CD4-positive, alpha-beta T cell treated with Interleukin-6 for 4 hours (primary cell): ENCODE measurements around the gene OMP.
A peak's percentile ranks its signal among the peaks of the same experiment; 100 is the strongest.
"Not testable (repeated sequence)": the region's sequence is repeated elsewhere in the genome, so short reads cannot be mapped to it uniquely, and the experiment has no call there.

Experiments
- DNase-seq: peaks from one replicate; pipeline ENCODE4 v3.0.0-alpha.2; 2020; ENCODE audit warnings: mixed read lengths

Gene OMP, protein sequence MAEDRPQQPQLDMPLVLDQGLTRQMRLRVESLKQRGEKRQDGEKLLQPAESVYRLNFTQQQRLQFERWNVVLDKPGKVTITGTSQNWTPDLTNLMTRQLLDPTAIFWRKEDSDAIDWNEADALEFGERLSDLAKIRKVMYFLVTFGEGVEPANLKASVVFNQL

DNA sequence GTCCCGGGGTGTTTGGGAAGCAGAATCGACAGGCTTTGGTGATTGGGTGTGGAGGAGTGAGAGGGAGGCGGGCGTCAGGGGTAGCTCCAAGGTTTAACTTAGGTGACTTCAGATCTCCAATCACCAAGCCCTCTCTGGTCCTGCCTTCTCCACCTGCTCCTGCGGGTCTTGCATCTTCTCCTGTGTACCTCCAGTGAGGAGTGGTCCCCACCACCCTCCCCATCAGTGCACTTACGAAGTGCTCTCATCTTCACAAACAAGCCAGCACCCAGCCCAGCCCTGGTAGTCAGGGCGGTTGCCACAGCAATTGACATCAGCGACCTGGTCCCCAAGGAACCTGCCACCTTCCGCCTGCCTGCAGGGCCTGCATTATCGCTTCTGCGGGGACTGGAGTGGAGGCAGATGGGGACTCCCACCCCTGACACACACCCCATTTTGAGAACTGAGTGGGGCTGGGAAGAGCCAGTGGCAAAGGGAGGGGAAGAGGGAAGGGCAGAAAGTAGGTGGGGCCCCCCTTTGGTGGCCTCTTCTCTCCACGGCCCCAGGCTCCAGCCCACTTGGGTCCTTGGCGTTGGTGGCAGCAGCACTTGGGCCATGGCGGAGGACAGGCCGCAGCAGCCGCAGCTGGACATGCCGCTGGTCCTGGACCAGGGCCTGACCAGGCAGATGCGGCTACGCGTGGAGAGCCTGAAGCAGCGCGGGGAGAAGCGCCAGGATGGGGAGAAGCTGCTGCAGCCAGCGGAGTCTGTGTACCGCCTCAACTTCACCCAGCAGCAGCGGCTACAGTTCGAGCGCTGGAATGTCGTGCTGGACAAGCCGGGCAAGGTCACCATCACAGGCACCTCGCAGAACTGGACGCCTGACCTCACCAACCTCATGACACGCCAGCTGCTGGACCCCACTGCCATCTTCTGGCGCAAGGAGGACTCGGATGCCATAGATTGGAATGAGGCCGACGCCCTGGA is at the start of gene OMP:
Gene OMP (plus strand): TSS at position 595 of the 965 bp plus-strand sequence. CDS start 0 bp downstream, at position 595.
- no peak for DNase-seq

- no peak for DNase-seq
Measured at GRCh38 chr11:77053217-77054015, 49.2 kb upstream of the OMP start.

DNA sequence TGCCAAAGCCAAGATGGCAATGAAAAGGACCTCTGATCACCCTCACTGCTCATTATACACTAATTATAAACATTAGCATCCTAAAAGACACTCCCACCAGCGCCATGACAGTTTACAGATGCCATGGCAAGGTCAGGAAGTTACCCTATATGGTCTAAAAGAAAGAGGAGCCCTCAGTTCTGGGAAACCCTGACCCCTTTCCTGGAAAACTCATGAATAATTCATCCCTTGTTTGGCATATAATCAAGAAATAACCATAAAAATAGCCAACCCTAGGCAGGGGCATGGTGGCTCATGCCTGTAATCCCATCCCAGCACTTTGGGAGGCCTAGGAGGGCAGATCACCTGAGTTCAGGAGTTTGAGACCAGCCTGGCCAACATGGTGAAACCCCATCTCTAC is 48.6 kb upstream of the OMP start:
- DNase-seq = no peak

- DNase-seq = no peak
Measured at GRCh38 chr11:77055101-77055561, 47.5 kb upstream of the OMP start.

DNA sequence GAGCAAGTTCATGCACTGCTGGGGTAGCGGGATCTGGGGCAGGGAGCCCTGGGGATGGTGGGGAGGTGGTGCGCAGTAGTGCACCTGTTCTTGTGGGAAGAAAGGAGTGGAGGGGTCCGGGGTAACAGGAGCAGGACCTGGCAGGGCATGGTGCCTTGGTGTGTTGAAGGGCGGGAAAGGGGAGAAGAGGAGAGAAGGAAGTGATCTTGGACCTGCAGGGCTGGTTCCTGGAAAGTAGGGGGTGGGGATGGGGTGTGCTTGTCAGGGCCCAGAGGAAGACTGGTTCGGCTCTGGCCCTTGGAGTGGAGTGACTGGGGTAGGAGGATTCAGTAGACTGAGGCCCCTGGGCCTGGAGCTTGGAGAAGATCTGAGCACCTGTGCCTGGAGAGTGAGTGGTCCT is 46.7 kb upstream of the OMP start:
- DNase-seq = no peak

DNA sequence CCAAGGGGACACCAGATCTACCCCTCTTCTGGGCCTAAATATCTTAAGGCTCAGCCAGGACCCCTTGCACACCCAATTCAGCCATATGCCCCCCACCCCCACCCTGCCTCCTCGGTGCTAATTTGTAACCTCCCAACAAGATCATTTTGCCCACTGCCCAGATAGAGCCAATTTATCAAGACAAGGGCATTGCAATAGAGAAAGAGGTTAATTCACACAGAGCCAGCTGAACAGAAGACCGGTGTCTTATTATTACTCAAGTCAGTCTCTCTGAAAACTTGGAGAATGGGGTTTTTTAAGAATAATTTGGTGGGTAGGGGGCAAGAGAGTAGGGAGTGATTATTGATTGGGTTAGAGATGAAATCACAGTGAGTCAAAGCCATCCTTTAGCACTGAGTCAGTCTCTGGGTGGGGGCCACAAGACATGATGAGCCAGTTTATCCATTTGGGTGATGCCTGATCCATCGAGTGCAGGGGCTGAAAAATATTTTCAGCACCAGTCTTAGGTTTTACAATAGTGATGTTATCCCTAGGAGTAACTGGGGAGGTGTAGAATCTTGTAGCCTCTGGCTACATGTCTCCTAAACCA is 45.7 kb upstream of the OMP start:
- DNase-seq = no peak

DNA sequence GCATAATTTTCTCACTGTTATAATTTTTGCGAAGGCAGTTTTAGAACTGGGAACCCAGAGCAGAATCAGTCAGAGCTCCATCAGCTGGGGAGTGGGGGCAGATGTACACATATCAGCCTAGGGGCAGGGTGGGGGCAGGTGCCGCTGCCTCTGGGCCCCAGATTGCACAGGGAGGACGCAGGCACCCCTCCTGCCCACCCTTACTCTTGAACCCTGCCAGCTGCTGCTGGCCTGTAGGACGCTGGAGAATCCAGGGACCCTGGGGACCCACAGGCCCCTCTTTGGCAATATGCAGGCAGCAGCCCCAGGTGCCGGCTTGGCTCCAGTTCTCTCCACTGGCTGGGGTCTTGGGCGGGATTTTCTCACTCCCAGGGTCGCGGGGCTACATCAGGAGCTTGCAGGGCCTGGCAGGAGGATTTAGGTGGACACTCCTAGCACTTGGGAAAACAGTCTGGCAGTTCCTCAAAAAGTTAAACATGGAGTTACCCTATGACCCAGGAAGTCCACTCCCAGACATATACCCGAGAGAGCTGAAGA is 44.6 kb upstream of the OMP start:
- no peak for DNase-seq

GRCh38 chr11:77058900-77059299 is 43.7 kb upstream of the OMP start:
- DNase-seq = no peak

GRCh38 chr11:77059806-77060205 is 42.8 kb upstream of the OMP start:
- no peak for DNase-seq

DNA sequence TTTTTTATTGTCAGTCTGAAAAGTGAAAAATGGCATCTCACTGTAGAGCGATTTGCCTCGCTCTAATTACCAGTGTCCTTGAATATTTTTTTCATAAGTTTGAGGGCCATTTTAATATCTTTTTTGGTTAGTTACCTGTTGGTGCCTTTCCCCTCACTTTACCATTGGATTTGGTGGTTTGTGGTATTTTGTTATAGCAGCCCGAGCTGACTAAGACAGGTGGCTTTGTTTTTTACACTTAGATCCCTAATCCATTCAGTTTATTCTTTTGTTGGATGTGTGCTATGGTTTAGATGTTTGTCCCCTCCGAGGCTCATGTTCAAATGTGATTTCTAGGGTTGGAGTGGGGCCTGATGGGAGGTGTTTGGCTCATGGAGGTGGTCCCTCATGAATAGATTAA is 42.4 kb upstream of the OMP start:
- no peak for DNase-seq

- not testable (repeated sequence) for DNase-seq
Measured at GRCh38 chr11:77061258-77061657, 41.4 kb upstream of the OMP start.

DNA sequence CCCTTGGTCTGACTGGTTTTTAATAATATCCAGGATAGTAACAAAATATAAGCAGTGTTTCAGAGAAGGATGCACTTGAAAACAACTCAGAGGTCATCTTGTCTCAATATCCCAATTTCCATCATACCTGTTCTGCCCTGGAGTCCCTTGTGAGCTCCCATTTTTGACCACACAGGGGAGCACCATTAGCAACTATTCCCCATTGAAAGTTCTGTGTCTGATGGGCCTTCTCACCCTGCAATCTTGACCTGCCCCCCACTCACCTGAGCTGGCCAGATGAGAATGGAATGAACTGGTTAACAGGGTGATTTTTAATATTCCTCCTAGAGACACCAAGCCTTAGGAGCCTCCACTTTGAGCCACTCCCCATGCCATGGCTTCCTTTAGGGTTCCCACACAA is 39.7 kb upstream of the OMP start:
- DNase-seq = no peak

- no peak for DNase-seq
Measured at GRCh38 chr11:77063407-77063806, 39.2 kb upstream of the OMP start.

DNA sequence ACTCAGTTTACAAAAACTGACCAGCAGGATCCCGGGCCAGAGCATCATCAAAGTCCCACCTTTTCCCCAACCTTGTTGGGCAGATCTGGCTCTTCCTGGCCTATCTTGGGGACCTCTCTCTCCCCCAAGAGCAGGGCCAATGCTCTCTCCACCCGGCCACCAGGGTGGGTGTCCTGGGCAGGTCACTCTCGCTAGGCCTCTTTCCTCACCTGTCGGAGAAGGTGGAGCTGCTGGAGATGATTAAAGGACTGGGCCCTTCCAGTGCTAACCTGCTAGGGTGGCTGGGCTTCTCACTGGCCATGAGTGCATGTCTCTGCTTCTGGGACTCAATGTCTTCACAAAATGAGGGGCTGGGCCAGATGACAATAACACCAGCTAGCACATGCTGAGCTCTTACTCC is 38.8 kb upstream of the OMP start:
- DNase-seq = no peak

DNA sequence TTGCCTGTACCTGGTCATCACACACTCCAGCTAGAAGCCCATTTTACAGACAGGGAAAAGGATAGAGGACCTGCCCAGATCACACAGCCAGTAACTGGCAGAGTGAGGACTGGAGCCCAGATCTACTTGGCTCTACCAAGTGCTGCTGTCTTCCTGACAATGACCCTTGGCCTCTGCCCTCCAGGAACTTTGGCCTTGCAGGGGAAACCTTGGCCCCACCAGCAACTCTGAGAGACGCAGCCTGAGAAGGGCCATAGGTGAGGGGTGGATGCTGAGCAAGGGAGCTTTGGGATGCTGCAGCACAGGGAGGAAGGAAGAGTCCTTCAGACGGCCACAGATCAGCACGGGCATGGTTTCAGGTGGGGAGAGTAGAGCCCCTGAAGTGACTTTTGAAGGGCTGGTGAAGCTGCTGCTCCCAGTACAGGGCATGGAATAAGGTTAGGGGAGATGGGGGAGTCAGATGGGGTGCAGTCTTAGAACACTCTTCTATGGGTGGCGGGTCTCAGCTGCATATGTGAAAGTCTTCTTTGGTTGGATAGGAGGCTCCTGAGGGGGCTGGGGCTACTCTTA is 37.9 kb upstream of the OMP start:
- DNase-seq = no peak

DNA sequence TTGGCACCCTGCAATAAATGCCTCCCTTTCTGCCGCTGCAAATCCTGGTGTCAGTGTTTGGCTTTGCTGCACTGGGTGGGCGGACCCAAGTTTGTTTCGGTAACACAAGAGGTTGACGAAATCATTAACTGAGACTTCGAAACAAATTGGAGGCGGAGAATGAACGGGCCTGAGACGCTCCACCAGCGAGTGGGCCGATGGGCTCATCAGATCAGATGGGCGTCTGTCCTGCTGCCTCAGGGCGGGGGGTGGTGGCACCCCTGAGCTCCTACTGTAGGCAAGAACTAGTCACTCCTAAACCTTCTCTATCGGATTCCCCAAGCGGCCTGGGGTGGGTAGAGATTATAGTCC is 36.8 kb upstream of the OMP start:
- DNase-seq = no peak

GRCh38 chr11:77066229-77067042 is 36.2 kb upstream of the OMP start, which contains the start of gene CAPN5:
Gene CAPN5 (plus strand): TSS chr11:77066971. CDS start chr11:77084887, 17,916 bp downstream.
- DNase-seq = peak; percentile 92

GRCh38 chr11:77067861-77068443 is 34.7 kb upstream of the OMP start:
- no peak for DNase-seq

DNA sequence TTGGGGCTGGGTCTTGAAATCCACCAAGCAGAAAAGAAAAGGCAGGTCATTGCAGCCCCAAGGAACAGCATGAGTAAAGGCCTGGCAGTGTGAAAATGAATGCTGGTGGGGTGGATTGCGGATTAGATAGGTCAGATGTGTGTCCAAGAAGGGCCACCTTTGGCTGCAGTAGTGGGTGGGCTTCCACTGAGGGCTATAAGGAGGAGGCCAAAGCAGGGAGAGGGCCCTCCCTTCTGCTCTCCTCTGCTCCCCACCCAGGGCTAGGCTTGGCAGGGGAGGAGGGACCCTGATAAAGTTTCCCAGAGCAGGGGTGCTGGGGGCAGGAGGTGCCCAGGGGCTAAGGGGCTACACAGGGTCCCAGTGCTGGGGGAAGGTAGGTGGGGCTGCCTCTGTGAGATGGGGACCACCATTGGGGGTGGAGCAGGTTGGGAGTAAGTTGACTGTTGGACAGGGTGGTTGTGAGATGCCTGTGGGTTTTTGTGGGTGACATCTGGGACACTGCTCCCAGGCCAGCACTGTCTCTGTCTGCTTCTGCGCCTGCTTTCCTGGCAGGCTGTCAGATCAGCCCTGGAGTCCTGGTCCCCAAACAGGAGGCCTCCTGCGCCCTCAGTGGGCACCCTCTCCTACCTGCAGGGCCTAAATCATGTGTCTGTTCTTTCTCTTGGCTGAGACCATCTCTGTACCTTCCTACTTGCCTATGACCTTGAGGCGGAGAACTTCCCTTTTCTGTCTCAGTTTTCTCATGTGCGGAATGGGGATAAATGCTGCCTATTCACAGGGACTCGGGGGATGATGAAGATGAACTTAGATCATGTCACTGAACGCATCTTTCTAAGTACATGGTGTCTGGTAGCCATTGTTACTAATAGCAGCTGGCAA is 33.9 kb upstream of the OMP start:
- DNase-seq = no peak
